GM19452 (cell line): ENCODE measurements around the gene ATP13A5.

ENCODE experiments used
- ATAC-seq: cut with Tn5 transposase; IDR thresholded peaks from one replicate; pipeline ENCODE4 v1.9.1; 2021; ENCODE audit not compliant: unreplicated experiment

The ATP13A5 gene, protein sequence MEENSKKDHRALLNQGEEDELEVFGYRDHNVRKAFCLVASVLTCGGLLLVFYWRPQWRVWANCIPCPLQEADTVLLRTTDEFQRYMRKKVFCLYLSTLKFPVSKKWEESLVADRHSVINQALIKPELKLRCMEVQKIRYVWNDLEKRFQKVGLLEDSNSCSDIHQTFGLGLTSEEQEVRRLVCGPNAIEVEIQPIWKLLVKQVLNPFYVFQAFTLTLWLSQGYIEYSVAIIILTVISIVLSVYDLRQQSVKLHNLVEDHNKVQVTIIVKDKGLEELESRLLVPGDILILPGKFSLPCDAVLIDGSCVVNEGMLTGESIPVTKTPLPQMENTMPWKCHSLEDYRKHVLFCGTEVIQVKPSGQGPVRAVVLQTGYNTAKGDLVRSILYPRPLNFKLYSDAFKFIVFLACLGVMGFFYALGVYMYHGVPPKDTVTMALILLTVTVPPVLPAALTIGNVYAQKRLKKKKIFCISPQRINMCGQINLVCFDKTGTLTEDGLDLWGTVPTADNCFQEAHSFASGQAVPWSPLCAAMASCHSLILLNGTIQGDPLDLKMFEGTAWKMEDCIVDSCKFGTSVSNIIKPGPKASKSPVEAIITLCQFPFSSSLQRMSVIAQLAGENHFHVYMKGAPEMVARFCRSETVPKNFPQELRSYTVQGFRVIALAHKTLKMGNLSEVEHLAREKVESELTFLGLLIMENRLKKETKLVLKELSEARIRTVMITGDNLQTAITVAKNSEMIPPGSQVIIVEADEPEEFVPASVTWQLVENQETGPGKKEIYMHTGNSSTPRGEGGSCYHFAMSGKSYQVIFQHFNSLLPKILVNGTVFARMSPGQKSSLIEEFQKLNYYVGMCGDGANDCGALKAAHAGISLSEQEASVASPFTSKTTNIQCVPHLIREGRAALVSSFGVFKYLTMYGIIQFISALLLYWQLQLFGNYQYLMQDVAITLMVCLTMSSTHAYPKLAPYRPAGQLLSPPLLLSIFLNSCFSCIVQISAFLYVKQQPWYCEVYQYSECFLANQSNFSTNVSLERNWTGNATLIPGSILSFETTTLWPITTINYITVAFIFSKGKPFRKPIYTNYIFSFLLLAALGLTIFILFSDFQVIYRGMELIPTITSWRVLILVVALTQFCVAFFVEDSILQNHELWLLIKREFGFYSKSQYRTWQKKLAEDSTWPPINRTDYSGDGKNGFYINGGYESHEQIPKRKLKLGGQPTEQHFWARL

GRCh38 chr3:193378706-193379105 is at the start of gene ATP13A5:
Gene ATP13A5 (minus strand): TSS chr3:193378753. CDS start chr3:193378725, 28 bp downstream.
- ATAC-seq = no peak

DNA sequence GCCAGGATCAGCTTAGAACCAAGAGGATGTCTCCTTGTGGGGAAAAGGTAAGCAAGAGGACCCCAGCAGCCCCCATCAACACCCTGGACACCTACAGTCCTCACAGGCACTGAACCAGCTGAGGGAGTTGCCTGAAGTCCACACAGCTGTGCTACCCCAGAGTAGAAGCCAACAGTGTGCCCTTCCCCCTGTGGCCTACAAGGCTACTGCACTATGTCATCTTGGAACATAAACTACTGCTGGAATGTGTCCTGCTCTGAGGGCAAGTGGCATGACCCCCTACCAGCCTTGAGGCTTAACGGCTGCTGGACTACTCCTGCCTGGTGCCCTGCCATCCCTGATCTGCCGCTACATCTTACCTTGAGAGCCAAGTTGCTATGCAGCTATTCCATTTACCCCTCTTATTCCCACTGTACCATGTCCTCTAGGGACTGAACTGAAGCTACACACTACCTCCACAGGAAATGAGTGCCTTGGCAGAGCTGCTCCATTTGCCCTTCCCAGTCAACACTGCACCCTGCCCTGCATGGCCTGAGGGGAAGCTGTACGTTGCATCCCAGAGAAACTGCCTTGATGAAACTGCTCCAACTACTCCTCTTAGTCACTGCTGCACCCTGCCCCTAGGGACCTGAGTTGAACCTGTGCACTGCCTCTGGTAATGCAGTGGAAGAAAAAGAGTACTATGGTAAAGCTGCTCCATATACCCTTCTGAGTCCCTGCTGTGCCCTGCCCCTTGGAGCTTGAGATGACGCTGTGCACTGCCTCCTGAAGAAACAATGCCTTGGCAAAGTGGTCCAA is 40.2 kb upstream of the ATP13A5 start:
- no peak for ATAC-seq

DNA sequence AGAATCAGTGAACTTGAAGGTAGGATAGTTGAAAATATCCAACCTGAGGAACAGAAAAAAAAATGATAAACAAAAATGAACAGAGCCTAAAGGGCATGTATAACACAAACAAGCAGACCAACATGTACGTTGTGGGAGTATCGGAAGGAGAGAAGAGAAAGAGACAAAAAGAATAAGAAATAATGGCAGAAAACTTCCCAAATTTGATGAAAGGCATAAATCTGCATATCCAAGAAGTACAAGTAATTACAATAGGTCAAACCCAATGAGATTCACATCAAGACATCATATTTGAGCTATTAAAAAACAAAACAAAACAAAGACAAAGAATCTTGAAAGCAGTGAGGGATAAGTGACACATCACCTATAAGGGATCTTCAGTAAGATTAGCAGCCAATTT is 38.1 kb upstream of the ATP13A5 start:
- ATAC-seq = no peak

- no peak for ATAC-seq
These were observed 29.1 kb upstream of the ATP13A5 start for GRCh38 chr3:193407688-193408087.

GRCh38 chr3:193407112-193407511 is 28.6 kb upstream of the ATP13A5 start:
- ATAC-seq = no peak

GRCh38 chr3:193403307-193403706 is 24.8 kb upstream of the ATP13A5 start:
- no peak for ATAC-seq

GRCh38 chr3:193400304-193400703 is 21.8 kb upstream of the ATP13A5 start:
- ATAC-seq = no peak

DNA sequence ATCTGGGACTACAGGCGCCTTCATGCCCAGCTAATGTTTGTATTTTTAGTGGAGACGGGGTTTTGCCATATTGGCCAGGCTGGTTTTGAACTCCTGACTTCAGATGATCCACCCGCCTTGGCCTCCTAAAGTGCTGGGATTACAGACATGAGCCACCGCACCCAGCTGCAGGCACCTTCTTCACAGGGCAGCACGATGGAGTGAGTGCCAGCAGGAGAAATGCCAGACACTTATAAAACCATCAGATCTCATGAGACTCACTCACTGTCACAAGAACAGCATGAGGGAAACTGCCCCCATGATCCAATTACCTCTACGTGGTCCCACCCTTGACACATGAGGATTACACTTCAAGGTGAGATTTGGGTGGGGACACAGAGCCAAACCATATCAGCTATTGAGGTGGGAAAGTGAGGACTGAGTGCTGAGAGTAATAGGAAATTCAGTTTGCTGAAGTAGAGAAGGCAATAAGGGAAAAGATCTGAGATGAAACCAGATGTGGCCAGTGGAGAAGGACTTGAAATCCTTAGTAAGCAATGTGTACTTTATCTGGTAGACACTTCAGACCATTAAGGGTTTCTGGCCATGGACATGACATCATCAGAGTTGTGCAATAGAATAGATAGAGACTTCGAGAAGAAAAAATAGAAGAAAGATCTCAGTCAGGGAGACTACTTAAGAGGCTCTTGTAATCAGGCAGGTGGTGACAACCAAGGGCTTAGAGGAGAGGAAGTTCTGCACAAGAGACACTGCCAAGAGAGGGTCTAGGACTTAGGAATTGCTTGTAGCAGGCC is 18.1 kb upstream of the ATP13A5 start:
- ATAC-seq = no peak

GRCh38 chr3:193391902-193392301 is 13.3 kb upstream of the ATP13A5 start:
- ATAC-seq = no peak

DNA sequence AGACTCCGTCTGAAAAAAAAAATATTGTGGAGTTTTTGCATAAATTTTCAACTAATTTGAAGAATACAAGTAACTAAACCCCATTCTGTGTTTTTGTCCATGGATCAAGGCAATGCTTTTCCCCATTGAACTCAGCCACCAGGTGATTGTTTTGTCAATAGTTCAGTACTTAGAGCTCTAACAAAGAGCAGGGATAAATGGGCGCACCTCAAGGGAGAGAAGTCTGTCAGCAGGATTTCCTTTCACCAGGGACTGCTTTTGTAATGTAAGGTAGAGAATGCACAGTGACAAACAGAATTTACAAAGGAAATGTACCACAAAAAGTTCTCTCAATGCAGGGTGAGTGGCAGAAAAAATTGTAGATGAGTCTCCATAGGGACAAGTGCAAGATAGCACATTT is 10.8 kb upstream of the ATP13A5 start:
- ATAC-seq = no peak

DNA sequence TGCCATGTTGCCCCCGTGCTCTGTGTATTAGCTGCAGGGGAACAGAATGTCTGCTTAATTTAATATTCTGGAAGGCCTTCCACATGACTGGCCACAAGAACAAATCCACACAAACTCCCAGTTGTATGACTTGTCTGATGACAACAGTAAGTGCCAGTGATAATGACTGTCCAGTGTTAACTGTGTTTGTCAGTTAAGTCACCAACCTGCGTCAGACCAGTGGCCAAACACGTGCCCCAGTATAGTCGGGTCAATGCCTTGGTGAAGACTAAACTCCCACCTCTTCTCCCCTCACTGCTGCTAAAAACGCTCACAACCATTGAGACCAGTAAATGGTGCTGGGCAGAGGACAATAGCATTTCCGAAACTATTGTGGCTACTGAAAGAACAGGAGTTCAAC is 9.8 kb upstream of the ATP13A5 start:
- ATAC-seq = no peak

DNA sequence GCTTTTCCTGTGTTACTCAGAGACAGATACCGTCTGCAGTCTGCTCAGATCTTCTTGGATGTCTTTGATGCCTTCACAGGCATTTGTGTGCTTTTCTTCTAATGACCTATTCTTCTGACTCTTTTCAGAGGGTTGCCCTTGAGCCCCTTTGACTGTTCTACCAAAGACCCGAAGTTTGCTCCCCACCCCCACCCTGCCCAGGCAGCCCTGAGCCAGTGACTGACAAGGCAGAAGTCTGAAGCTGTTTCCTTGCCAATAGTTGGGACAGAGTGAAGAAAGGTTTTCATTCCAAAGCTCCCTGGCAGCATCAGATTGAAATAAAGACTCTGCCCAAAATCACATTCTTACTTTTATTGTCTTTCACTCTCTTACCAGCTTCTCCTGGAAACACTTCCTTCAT is 9.0 kb upstream of the ATP13A5 start:
- ATAC-seq = no peak

DNA sequence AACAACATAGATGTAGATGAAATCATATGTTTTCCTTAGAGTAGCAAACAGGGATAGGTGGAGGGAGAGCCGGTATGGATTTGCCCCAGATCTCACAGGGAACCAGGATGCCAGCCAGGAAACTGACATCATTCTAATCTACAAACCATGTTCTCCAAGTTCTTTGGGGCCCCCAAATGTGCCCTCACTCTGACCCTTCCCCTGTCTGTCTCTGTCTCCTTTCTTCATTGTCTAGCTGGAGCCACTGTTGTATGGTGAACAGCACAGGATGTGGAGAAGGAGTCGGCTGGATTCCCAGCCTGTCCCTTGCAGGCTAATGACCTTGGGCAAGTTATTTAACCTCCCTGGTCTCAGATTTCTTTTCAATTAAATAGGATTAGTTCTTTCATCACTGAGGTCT is 962 bp downstream of the ATP13A5 start:
- ATAC-seq = no peak

DNA sequence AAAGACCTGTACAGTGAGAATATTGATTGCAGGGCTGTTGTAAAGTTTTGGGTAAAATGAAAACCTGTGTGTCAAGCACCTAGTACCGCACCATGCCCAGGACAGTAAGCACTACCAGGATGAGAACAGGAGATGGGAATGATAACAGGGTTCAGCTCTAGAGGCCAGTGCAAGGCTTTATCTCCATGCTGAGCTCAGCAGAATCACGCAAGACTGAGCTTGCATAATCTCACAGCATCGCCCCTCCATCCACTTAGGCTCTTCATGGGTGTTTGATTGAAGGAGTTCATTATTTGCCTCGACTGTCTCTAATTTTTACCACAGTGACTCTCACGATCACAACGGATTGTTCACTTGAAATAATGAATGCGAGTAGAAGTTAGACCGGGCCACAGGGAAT is 2.9 kb downstream of the ATP13A5 start:
- ATAC-seq = no peak

DNA sequence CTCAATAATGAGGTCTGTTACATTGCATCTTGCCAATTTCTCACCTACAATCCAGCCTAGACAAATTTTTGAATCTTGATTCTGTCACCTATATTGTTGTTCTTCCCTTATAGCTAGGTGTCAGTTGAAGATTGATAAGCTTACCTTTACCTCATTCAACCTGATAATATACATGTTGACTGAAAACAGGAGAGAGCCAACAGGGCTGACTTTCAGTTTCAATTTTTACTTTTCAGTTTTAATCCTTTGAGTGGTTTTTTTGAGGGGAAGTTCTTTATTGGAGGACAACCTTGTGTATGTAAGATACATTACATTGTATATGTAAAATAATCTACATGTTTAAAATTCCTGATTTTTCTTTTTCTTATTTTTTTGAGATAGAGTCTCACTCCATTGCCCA is 5.8 kb downstream of the ATP13A5 start:
- no peak for ATAC-seq

GRCh38 chr3:193367868-193368267 is 10.7 kb downstream of the ATP13A5 start:
- no peak for ATAC-seq

GRCh38 chr3:193357291-193357690 is 21.3 kb downstream of the ATP13A5 start:
- no peak for ATAC-seq

DNA sequence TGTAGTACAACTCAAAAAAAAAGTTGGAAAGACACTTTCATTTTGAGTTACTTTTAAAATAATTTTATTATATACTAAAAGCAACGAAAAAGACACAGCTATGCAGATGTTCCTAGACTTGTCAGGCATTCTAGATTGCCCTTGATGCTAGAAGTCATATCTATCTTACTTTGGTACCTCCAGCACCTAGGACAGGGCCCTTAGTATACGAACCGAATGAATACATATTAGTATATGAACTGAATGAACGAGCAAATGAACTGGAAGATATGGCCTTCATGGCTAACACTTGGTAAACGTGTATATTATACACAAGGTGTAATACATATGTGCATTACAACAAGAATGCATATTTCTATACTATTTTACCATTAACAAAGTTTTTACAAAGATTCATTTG is 24.1 kb downstream of the ATP13A5 start:
- no peak for ATAC-seq

DNA sequence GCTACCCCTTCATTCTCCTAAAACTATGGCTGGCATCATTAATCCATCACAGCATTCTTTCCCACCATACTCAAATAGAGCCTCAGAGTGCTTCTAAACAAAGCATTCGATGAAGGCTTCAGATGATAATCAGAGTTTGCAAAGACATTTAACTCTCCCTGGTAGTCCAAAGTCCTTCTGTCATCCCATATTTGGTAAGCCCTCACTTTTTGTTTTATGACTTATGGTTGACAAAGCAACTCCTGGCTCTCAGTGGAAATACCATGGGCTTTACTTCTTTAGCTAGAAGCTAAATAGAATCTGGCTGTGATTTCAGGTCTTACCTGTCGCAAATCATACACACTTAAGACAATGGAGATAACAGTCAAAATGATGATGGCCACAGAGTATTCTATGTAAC is 27.8 kb downstream of the ATP13A5 start:
- ATAC-seq = no peak

DNA sequence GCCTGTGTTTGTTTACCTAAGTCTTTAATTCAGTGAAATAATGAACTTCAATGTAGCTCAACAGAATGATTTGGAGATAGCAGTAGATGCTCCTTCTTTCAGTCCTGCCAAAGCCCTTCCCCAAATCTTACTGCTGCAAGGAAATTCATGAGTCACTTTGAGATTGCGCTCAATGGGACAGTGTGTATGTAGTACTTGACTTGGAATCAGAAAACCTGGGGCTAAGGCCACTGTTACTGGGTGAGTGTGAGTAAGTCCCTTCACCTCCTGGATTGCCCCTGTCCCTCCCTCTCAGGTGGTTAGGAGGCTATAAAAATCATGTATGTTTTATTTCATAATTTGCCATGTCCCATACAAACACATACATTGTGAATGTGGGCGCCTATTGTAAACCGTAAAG is 29.9 kb downstream of the ATP13A5 start:
- ATAC-seq = no peak
